ENCODE measurements around the gene BMPR1A. TPM values are rescaled to one million over a fixed set of nuclear protein-coding genes. Genes with fewer than 3 reads are reported as not detected.

Gene BMPR1A
- total RNA-seq, 1 experiment from 2014 or later: 31.6 TPM

GRCh38 chr10:86753638-86754434 is 2.6 kb upstream of the BMPR1A start:
- in situ Hi-C loops (cut with HindIII; ENCODE audit: low pct_unique_long_range_greater_than_20kb, low sequenced_read_pairs): no loop called here
- DNase-seq (ENCODE audit: low read depth, low spot score): no peak

- in situ Hi-C loops (cut with HindIII; ENCODE audit: low pct_unique_long_range_greater_than_20kb, low sequenced_read_pairs): no loop called here
- DNase-seq (ENCODE audit: low read depth, low spot score): no peak
Measured at GRCh38 chr10:86755454-86755739, 1.0 kb upstream of the BMPR1A start.

GRCh38 chr10:86755740-86756510 is 494 bp upstream of the BMPR1A start:
- in situ Hi-C loops (cut with HindIII; ENCODE audit: low pct_unique_long_range_greater_than_20kb, low sequenced_read_pairs): no loop called here

GRCh38 chr10:86757113-86757972 is 924 bp downstream of the BMPR1A start:
- in situ Hi-C loops (cut with HindIII; ENCODE audit: low pct_unique_long_range_greater_than_20kb, low sequenced_read_pairs): no loop called here
- peak; percentile 66 for DNase-seq (ENCODE audit: low read depth, low spot score)

More at GRCh38 chr10:86755740-86756510, 494 bp upstream of the BMPR1A start:
- DNase-seq (ENCODE audit: low read depth, low spot score): peak; percentile 52

GRCh38 chr10:86758189-86759072 is 2.0 kb downstream of the BMPR1A start:
- in situ Hi-C loops (cut with HindIII; ENCODE audit: low pct_unique_long_range_greater_than_20kb, low sequenced_read_pairs): no loop called here
- DNase-seq (ENCODE audit: low read depth, low spot score): peak; percentile 29

DNA sequence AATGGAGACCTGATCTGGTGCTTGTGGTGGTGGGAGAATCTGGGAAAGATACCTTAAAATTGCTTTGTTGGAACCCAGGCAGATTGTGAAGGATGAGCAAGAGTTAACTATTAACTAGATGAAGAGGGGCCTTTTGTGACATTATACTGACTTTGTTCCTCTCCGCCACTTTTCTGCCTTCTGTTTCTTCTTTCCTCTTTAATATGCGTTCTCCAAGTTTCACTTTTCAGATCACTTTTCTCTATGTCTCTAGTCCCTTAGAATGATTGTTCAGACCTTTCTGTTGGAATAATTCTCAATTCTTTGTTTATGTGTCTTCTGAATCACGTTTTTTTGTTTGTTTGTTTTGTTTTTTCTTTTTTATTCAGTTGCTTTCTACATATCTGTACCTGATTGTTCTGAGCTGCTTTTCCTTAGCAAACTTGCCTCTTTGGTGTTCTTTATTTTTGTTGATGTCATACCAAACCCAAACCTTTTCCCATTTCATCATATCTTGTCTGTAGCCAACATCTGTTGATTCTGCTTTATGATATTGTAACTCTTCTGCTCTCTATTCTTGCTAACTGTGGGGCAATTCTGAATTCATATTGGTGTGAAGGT is 2.8 kb downstream of the BMPR1A start:
- in situ Hi-C loops (cut with HindIII; ENCODE audit: low pct_unique_long_range_greater_than_20kb, low sequenced_read_pairs): no loop called here
- DNase-seq (ENCODE audit: low read depth, low spot score): no peak

GRCh38 chr10:86763404-86763803 is 7.0 kb downstream of the BMPR1A start:
- no peak for DNase-seq (ENCODE audit: low read depth, low spot score)
- in situ Hi-C loops (cut with HindIII; ENCODE audit: low pct_unique_long_range_greater_than_20kb, low sequenced_read_pairs): no loop called here

DNA sequence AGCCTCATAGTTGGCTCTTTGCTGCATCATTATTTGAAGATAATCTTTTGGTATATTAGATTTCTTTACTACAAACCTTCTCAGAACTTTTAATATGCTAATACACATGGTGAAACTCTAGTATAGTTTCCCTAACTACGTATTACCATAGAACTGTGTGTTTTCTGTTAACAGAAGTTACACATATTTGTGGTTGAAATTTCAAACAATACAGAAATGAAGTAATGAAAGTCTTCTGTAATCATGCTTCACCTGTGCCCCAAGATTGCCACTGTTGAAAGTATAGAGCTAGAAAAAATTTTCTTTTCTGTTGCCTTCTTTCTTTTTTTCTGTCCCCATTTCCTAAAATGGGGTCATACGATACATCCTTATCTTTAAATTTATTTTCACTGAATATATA is 9.1 kb downstream of the BMPR1A start:
- no peak for DNase-seq (ENCODE audit: low read depth, low spot score)
- in situ Hi-C loops (cut with HindIII; ENCODE audit: low pct_unique_long_range_greater_than_20kb, low sequenced_read_pairs): no loop called here

- in situ Hi-C loops (cut with HindIII; ENCODE audit: low pct_unique_long_range_greater_than_20kb, low sequenced_read_pairs): no loop called here
- no peak for DNase-seq (ENCODE audit: low read depth, low spot score)
Measured at GRCh38 chr10:86768412-86769062, 12.1 kb downstream of the BMPR1A start.

- no peak for DNase-seq (ENCODE audit: low read depth, low spot score)
Measured at GRCh38 chr10:86769991-86770390, 13.6 kb downstream of the BMPR1A start.

DNA sequence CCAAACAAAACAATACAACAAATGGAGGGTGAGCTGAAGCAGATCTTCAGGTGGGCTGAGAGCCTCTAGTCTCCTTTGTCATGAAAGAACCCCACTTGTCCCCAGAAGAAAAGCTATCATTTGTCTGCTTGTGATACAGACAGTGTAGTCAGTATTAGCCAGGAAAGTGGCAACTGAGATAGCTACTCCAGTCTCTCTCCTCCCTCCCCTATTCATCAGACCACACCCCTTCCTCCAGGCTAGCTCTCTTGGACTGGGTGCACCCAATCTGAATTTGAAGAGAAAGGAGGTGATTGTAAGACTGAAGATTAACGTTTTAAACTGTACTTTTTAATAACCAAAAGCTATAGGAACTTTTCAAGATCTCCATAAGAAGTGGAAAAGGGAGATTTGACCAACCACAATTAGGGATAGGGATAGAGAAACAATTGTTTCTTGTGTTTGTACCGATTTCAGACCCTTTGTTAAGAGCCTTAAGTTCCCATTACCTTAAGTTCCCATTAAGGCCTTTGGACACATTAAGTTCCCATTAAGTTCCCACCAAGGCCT is 14.1 kb downstream of the BMPR1A start:
- DNase-seq (ENCODE audit: low read depth, low spot score): peak; percentile 60
- in situ Hi-C loops (cut with HindIII; ENCODE audit: low pct_unique_long_range_greater_than_20kb, low sequenced_read_pairs): no loop called here

More at GRCh38 chr10:86769991-86770390, 13.6 kb downstream of the BMPR1A start:
- in situ Hi-C loops (cut with HindIII; ENCODE audit: low pct_unique_long_range_greater_than_20kb, low sequenced_read_pairs): no loop called here

GRCh38 chr10:86773498-86773897 is 17.1 kb downstream of the BMPR1A start:
- in situ Hi-C loops (cut with HindIII; ENCODE audit: low pct_unique_long_range_greater_than_20kb, low sequenced_read_pairs): no loop called here

GRCh38 chr10:86775056-86775869 is 18.8 kb downstream of the BMPR1A start:
- in situ Hi-C loops (cut with HindIII; ENCODE audit: low pct_unique_long_range_greater_than_20kb, low sequenced_read_pairs): no loop called here
- DNase-seq (ENCODE audit: low read depth, low spot score): peak; percentile 22

More at GRCh38 chr10:86773498-86773897, 17.1 kb downstream of the BMPR1A start:
- no peak for DNase-seq (ENCODE audit: low read depth, low spot score)

- DNase-seq (ENCODE audit: low read depth, low spot score): no peak
- in situ Hi-C loops (cut with HindIII; ENCODE audit: low pct_unique_long_range_greater_than_20kb, low sequenced_read_pairs): no loop called here
Measured at GRCh38 chr10:86775870-86776180, 19.4 kb downstream of the BMPR1A start.

GRCh38 chr10:86779220-86780017 is 23.0 kb downstream of the BMPR1A start:
- in situ Hi-C loops (cut with HindIII; ENCODE audit: low pct_unique_long_range_greater_than_20kb, low sequenced_read_pairs): no loop called here
- no peak for DNase-seq (ENCODE audit: low read depth, low spot score)
